K562 (cell line): ENCODE results near the gene HRH1. TPM values are rescaled to one million over a fixed set of nuclear protein-coding genes. Genes with fewer than 3 reads are reported as not detected.

Experiments
- ATAC-seq: fragments of 200-7000 bp; cut with Tn5 transposase; 3 replicates; pipeline ENCODE4 v1.9.1; 2020; ENCODE audit warnings: moderate library complexity
- BruUV-seq: library from RNA; stranded (reverse); fragments of 400-500 nt; replicated peaks from 2 replicates; lab custom pipeline; 2021; lab: Mats Ljungman, UMichigan
- CTCF ChIA-PET: fragments of 300-600 bp; formaldehyde crosslinking; extraction: SDS; loops from one replicate; lab custom pipeline; 2021; ENCODE audit warnings: low intra/inter-chr PET ratio; lab: Yijun Ruan, JAX
- POLR2A ChIA-PET: fragments of 300-600, 350-650 bp; sonication (Branson Sonifier 250); formaldehyde crosslinking; extraction: SDS; loops from one replicate; lab custom pipeline; 2021; ENCODE audit warnings: antibody characterized with exemption, inconsistent platforms; lab: Yijun Ruan, JAX
- DNase-seq, 4 experiments: peaks; one replicate each; pipeline versions ENCODE4 v3.0.0 to v3.0.0-alpha.2; 2011 to 2018; ENCODE audit warnings: low spot score in 3 of 4, mixed read lengths in 3 of 4; ENCODE audit errors: extremely low read depth in 1 of 4
- FAIRE-seq: peaks from 2 replicates; lab custom pipeline; 2011; peaks lifted over from hg19 to GRCh38; lab: Jason Lieb, UNC
- H2AFZ ChIP-seq: 2 replicates; pipeline ENCODE4 v1.6.0; 2011; ENCODE audit warnings: low read depth, low read length, control low read depth, inconsistent platforms
- H3K27ac ChIP-seq: fragments of 200-600 bp; 3 replicates; pipeline ENCODE4 v1.8.0; 2011; ENCODE audit warnings: low read depth, mild to moderate bottlenecking, control low read depth, inconsistent platforms, low read length, moderate library complexity, mixed read lengths; ENCODE audit errors: extremely low read depth
- H3K27me3 ChIP-seq, 2 experiments: fragments of 300-600 bp in 1 of 2; 2 replicates in 1 of 2; 3 replicates in 1 of 2; pipeline versions ENCODE4 v1.6.0 to v1.8.0; 2011; ENCODE audit warnings: inconsistent platforms in 2 of 2, low read length in 2 of 2, mild to moderate bottlenecking in 1 of 2, mixed read lengths in 1 of 2, moderate library complexity in 1 of 2; ENCODE audit not compliant: control insufficient read depth in 2 of 2, insufficient read depth in 2 of 2
- H3K36me3 ChIP-seq: fragments of 300-600 bp; 3 replicates; pipeline ENCODE4 v1.8.0; 2011; ENCODE audit warnings: mild to moderate bottlenecking, low read length, inconsistent platforms; ENCODE audit not compliant: control insufficient read depth, insufficient read depth
- H3K4me1 ChIP-seq, 2 experiments: fragments of 200-600 bp in 1 of 2; replicated peaks in 1 of 2; 2 replicates in 1 of 2; 3 replicates in 1 of 2; pipeline versions ENCODE4 v1.5.1 to v1.8.0; 2011; ENCODE audit warnings: inconsistent platforms in 2 of 2, low read length in 2 of 2, mild to moderate bottlenecking in 1 of 2, mixed read lengths in 1 of 2, moderate library complexity in 1 of 2; ENCODE audit not compliant: control insufficient read depth in 2 of 2, insufficient read depth in 2 of 2
- H3K4me2 ChIP-seq: 2 replicates; pipeline ENCODE4 v1.6.1; 2011; ENCODE audit warnings: low read length, control low read depth, inconsistent platforms, mixed read lengths; ENCODE audit not compliant: insufficient read depth
- H3K4me3 ChIP-seq: fragments of 200-600 bp; sonication (generic), shearing (Covaris generic); 2 replicates; pipeline ENCODE4 v1.5.1; 2016; ENCODE audit warnings: control low read depth, inconsistent platforms
- H3K79me2 ChIP-seq: fragments of 200-600 bp; 3 replicates; pipeline ENCODE4 v1.8.0; 2011; ENCODE audit warnings: low read length, inconsistent platforms; ENCODE audit not compliant: control insufficient read depth, insufficient read depth
- H3K9ac ChIP-seq, 2 experiments: 2 replicates each; pipeline versions ENCODE4 v1.6.0 to v1.6.1; 2011; ENCODE audit warnings: low read depth in 2 of 2, low read length in 2 of 2, control low read depth in 1 of 2, inconsistent platforms in 1 of 2, mild to moderate bottlenecking in 1 of 2, mixed read lengths in 1 of 2; ENCODE audit not compliant: insufficient read depth in 1 of 2
- H3K9me1 ChIP-seq: one replicate; pipeline ENCODE4 v1.6.0; 2011; ENCODE audit warnings: inconsistent platforms, mild to moderate bottlenecking, low read length, moderate library complexity; ENCODE audit not compliant: control insufficient read depth, insufficient read depth
- H3K9me3 ChIP-seq: replicated peaks from 2 replicates; pipeline ENCODE4 v1.5.1; 2011; ENCODE audit warnings: low read depth, low read length, inconsistent platforms; ENCODE audit not compliant: control insufficient read depth, insufficient read depth
- H4K20me1 ChIP-seq: replicated peaks from 2 replicates; pipeline ENCODE4 v1.6.1; 2011; ENCODE audit warnings: low read length, inconsistent platforms, mixed read lengths; ENCODE audit not compliant: control insufficient read depth, insufficient read depth
- CTBP1 ChIP-seq: fragments of 450-650 bp; IDR thresholded peaks from 2 replicates; pipeline ENCODE4 v1.6.1; 2016; ENCODE audit warnings: borderline replicate concordance
- TAF9B ChIP-seq: fragments of 450-650 bp; IDR thresholded peaks from 2 replicates; pipeline ENCODE4 v1.6.1; 2018; ENCODE audit warnings: mild to moderate bottlenecking; ENCODE audit not compliant: partially characterized antibody
- ZBTB9 ChIP-seq: fragments of 450-650 bp; formaldehyde crosslinking; IDR thresholded peaks from 2 replicates; pipeline ENCODE4 v1.4.0; 2020; ENCODE audit warnings: mild to moderate bottlenecking, moderate library complexity
- WGBS: fragments of 100-300 bp; shearing (Covaris generic); methylation state at CpG from one replicate; pipeline ENCODE4 v1.1.6; 2016; ENCODE audit warnings: low coverage, mixed read lengths; ENCODE audit not compliant: insufficient coverage; ENCODE audit errors: missing lambda C conversion rate; 5-methylcytosine and 5-hydroxymethylcytosine counted together
- in situ Hi-C: fragments of 300-500 bp; cut with MboI; formaldehyde crosslinking; loops from 4 replicates; pipeline ENCODE4 v1.15.0; 2018; ENCODE audit warnings: inconsistent platforms, mixed read lengths
- intact Hi-C: fragments of 100-400 bp; cut with micrococcal nuclease; formaldehyde crosslinking; loops from 2 replicates; pipeline ENCODE4 v1.14.2; 2022
- polyA plus RNA-seq, 8 experiments: library from polyadenylated mRNA; depleted of rRNA in 4 of 8; stranded (reverse) in 5 of 8; unstranded in 3 of 8; fragments of >200 nt; fragmentation: Nextera tagmentation in 2 of 8; fragmentation: Illumina TruSeq in 1 of 8; extraction: Ambion mirVana in 2 of 8; extraction: Trizol in 1 of 8; gene quantifications; 2 replicates each; pipeline versions ENCODE4 v1.2.1 to v1.2.3, GENCODE V29; 2011 to 2014; ENCODE audit warnings: inconsistent platforms in 1 of 8, missing spikeins in 1 of 8
- total RNA-seq, 7 experiments: library from RNA; depleted of rRNA in 6 of 7; stranded (reverse); fragments of >200 nt in 6 of 7; fragmentation: Illumina TruSeq in 2 of 7; extraction: Trizol in 2 of 7; gene quantifications; 2 replicates each; pipeline versions ENCODE4 v1.2.1 to v1.2.3, GENCODE V29; 2011 to 2021; ENCODE audit warnings: low replicate concordance in 1 of 7

The HRH1 gene
- total and polyA plus RNA-seq, 9 of the 15 experiments (the other 6 are each of a cell fraction or from before 2014, with no cell fraction given), result 0.03 to 0.15 (median 0.06) TPM; not detected in 1

- peaks cover 4% of the 10 kb centered on the region; the same call in 1 of the 2 replicates for H4K20me1 ChIP-seq
- DNase-seq, result no peak
- no peak overlapping the region for H3K4me3 ChIP-seq
- BruUV-seq, result no TSS peak
- ChIA-PET CTCF (no interaction called here), POLR2A (no interaction called here)
- H3K4me1 ChIP-seq, result no peaks in the 10 kb centered on the region
- ATAC-seq, result no peak
- no peak overlapping the region for H2AFZ ChIP-seq
- no peaks in the 10 kb centered on the region for H3K36me3 ChIP-seq
- H3K79me2 ChIP-seq, result no peaks in the 10 kb centered on the region
- H3K27me3 ChIP-seq, result peaks cover 23 to 59% of the 10 kb centered on the region in 2 experiments
- intact Hi-C loops (no loop called here), in situ Hi-C loops (no loop called here)
- no peaks in the 10 kb centered on the region for H3K9me1 ChIP-seq
- no peaks in the 10 kb centered on the region for H3K9me3 ChIP-seq
- whole genome bisulfite sequencing, result 9% methylated on average over 13 of the region's 13 CpGs
- no peak overlapping the region for H3K4me2 ChIP-seq
- no peak for FAIRE-seq
- TF ChIP-seq ZBTB9, result no peak
- TF ChIP-seq CTBP1, result no peak
- no peak for TF ChIP-seq TAF9B
- no peak overlapping the region; a peak in 1 of 4 replicates for H3K9ac ChIP-seq
- no peak overlapping the region for H3K27ac ChIP-seq
Measured at GRCh38 chr3:11168406-11168805, 14.1 kb downstream of the HRH1 start.
